Measurements from ENCODE around the gene ADAMTSL5.
"Not testable (repeated sequence)": the region's sequence is repeated elsewhere in the genome, so short reads cannot be mapped to it uniquely, and the experiment has no call there.

The ADAMTSL5 gene

DNA sequence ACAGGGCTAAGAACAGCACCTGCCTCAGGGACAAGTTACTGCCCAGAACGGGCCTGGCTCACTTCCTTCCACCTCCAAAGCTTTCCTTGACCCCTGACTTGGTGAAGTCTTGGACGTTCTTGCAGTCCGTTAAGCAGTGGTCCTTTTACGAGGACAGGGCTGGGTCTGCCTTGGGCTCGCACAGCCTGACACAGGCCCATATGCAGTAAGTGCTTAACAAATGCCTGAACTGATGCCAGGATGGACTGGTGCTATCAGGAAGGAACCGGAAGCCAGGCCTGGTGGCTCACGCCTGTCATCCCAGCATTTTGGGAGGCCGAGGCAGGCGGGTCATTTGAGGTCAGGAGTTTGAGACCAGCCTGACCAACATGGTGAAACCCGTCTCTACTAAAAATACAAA lies 9.2 kb upstream of the ADAMTSL5 start:
- DNase-seq (ENCODE audit: low spot score) = no peak
- ChIA-PET POLR2A (ENCODE audit: low non-redundant PET) (no interaction called here), CTCF (interaction anchor here (0.6 kb wide), 1 partner anchor 85 kb away, joined by 3 read pairs; no protein-coding TSS in a partner anchor)
- TF ChIP-seq, protein P1, sequence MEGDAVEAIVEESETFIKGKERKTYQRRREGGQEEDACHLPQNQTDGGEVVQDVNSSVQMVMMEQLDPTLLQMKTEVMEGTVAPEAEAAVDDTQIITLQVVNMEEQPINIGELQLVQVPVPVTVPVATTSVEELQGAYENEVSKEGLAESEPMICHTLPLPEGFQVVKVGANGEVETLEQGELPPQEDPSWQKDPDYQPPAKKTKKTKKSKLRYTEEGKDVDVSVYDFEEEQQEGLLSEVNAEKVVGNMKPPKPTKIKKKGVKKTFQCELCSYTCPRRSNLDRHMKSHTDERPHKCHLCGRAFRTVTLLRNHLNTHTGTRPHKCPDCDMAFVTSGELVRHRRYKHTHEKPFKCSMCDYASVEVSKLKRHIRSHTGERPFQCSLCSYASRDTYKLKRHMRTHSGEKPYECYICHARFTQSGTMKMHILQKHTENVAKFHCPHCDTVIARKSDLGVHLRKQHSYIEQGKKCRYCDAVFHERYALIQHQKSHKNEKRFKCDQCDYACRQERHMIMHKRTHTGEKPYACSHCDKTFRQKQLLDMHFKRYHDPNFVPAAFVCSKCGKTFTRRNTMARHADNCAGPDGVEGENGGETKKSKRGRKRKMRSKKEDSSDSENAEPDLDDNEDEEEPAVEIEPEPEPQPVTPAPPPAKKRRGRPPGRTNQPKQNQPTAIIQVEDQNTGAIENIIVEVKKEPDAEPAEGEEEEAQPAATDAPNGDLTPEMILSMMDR (conservative IDR thresholded peaks at IDR 0.05; ENCODE audit: low read depth) = no peak
- no peak overlapping the region for H3K27ac ChIP-seq

DNA sequence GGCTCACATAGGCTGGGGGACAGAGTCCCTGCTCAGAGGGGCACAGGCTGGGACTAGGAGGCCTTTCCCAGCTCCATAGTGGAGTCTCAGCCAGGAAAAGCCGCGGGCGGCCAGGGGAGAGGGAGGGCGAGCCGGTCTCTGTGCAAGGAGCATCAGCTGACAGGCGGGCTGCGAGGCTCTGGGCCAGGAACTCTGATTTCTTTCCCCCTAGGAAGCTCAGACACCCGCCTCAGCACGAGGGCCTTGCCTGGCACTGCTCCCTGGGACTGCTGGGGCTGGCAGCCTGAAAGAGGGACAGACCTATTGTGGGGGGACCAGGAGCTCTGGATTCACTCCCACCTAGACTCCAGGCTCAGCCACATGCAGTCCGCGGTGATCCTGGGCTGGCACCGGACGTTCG lies 8.8 kb upstream of the ADAMTSL5 start:
- DNase-seq (ENCODE audit: low spot score) = no peak

DNA sequence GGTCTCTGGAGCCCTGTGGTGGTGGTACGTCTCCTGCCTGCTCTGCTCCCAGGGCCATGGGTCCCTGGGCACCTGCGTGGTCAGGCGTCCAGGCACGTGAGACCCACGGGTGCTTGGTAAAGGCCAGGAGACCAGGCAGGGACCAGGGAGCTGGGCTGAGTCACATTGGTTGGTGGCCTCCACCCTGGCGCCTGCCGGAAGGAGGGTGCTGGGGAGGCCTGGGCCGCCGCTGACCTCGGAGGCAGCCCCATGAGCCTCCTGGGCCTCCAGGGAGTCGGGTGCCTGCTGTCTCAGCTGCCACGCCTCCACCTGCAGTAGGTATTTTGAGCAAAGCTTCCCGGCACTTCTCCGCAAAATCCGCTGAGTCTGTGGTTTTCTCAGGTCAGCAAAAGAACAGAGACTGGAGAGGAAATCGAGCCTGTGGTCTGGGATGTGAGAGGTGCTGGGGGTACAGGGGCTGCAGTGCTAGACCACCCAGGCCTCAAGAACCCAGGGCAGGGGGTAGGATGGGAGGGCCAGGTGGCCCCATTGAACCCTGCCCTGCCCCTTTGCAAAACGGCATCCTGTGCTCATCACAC lies 7.5 kb upstream of the ADAMTSL5 start:
- TF ChIP-seq, protein P1 (conservative IDR thresholded peaks at IDR 0.05; ENCODE audit: low read depth) = no peak
- ChIA-PET POLR2A (ENCODE audit: low non-redundant PET) (interaction anchor here (0.5 kb wide), 1 partner anchor 47 kb away, joined by 3 read pairs; no protein-coding TSS in a partner anchor), CTCF (interaction anchor here (1.0 kb wide), 1 partner anchor 282 kb away, joined by 4 read pairs; no protein-coding TSS in a partner anchor)
- no peak for DNase-seq (ENCODE audit: low spot score)
- H3K27ac ChIP-seq = no peak overlapping the region

More for the DNA sequence above, 8.8 kb upstream of the ADAMTSL5 start:
- H3K27ac ChIP-seq = no peak overlapping the region
- TF ChIP-seq, protein P1 (conservative IDR thresholded peaks at IDR 0.05; ENCODE audit: low read depth) = no peak
- ChIA-PET POLR2A (ENCODE audit: low non-redundant PET) (no interaction called here), CTCF (no interaction called here)

DNA sequence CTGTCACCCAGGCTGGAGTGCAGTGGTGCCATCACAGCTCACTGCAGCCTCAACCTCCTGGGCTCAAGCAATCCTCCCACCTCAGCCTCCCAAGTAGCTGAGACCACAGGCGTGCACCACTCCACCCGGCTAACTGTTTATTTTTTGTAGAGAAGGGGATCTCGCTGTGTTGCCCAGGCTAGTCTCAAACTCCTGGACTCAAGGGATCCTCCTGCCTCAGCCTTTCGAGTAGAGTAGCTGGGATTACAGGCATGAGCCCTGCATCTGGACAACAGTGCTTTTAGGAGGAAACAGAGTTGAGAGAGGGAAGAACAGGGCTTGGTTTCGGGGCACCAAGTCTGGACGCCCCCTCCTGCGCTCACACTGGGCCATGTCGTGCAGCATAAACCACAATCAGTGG lies 7.0 kb upstream of the ADAMTSL5 start:
- POLR2A ChIA-PET (ENCODE audit: low non-redundant PET); DNase-seq (ENCODE audit: low spot score); H3K27ac ChIP-seq: not testable (repeated sequence)
- CTCF ChIA-PET = interaction anchor here (1.0 kb wide), 1 partner anchor 283 kb away, joined by 4 read pairs; no protein-coding TSS in a partner anchor

DNA sequence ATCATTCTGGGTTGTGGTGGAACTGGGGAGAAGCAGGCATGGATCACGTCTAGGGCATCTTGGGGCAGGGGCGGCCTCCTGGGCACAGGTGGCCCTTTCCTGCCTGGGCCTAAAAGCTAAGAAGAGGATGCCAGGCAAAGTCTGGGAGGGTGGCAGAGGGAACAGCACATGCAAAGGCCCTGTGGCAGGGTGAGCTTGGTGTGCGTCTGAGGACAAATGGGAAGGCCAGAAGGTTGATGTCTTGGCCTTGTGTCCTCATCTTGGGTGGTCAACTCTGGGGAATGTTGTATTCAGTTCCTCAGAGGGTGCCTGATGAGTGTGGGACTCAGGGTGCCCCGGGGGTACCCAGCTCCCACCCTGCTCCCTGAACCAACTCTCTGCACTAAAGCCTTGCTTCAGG lies 5.7 kb upstream of the ADAMTSL5 start:
- CTCF ChIA-PET = interaction anchor here (0.5 kb wide), 1 partner anchor 412 kb away, joined by 3 read pairs; no protein-coding TSS in a partner anchor
- no peak overlapping the region for H3K27ac ChIP-seq
- TF ChIP-seq, protein P1 (conservative IDR thresholded peaks at IDR 0.05; ENCODE audit: low read depth) = no peak
- DNase-seq (ENCODE audit: low spot score) = no peak
- POLR2A ChIA-PET (ENCODE audit: low non-redundant PET) = no interaction called here

DNA sequence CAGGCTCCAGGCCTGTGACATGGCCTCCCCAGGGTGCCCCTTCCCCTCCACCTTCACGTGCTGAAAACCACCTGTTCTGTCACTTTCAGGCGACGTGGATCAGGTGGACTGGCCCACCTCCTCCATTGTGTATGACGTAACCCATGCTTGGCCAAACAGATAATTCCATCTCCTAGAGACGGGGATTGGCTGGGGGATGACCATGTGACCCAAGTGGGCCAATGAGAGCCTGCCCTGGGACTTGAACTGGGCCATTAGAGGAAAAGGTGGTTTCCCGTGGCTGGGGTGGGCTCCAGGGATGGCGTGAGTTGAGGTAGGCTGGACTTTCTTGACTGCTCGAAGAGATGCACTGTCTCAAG lies 3.6 kb upstream of the ADAMTSL5 start:
- CTCF ChIA-PET = no interaction called here
- no peak for DNase-seq (ENCODE audit: low spot score)
- no peak overlapping the region for H3K27ac ChIP-seq
- TF ChIP-seq, protein P1 (conservative IDR thresholded peaks at IDR 0.05; ENCODE audit: low read depth) = no peak
- POLR2A ChIA-PET (ENCODE audit: low non-redundant PET) = no interaction called here

DNA sequence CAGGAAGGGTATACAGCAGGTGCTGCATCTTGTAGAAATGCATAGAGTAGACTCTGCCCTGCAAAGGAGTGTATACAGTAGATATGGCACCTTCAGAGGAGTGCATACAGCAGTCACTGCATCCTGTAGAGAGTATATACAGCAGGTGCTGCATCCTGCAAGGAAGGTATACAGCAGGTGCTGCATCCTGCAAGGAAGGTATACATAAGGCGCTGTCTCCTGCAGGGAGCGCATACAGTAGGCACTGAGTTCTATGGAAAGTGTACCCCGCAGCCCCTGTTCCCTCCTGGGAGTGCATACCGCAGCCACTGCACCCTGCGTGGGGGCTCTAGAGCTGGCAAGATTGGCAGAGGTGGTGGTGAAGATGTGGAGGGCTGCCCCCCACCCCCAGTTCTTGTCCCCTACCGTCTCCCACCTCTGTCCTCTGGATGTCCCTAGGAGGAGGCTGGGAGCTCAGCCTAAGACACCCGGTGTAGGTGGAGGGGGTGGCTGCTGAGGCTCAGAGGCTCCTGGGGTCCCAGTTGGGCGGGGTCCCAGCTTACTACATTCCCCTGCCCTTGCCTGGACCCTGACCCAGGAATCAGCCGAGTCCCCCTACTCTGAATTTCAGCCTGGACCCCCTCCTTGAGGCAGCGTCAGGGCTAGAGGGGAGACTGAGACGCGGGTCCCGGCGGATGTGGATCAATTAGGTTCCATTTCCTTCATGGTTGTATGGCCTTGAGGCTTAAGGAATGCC lies 2.3 kb upstream of the ADAMTSL5 start:
- POLR2A ChIA-PET (ENCODE audit: low non-redundant PET) = no interaction called here
- TF ChIP-seq, protein P1 (conservative IDR thresholded peaks at IDR 0.05; ENCODE audit: low read depth) = no peak
- DNase-seq (ENCODE audit: low spot score) = no peak
- peak overlapping the region; percentile 90 for H3K27ac ChIP-seq
- CTCF ChIA-PET = interaction anchor here (0.6 to 1.0 kb wide), 7 partner anchors 11 to 120 kb away, joined by 3 to 6 read pairs (median 4); no protein-coding TSS in a partner anchor

All from RWPE1 (cell line).